Measurements from ENCODE around the gene IRF2BP2. TPM values are rescaled to one million over a fixed set of nuclear protein-coding genes. Genes with fewer than 3 reads are reported as not detected.

IRF2BP2 gene
- total RNA-seq, 2 experiments from 2014 or later = 116 to 118 TPM

GRCh38 chr1:234627009-234627950 is 17.3 kb upstream of the IRF2BP2 start:
- Mint-ChIP-seq H3K36me3 (no peaks in the 10 kb centered on the region), H3K4me3 (no peak overlapping the region), H3K4me1 (peaks cover 2% of the 10 kb centered on the region), H3K9me3 (peaks cover 1% of the 10 kb centered on the region), H3K27ac (no peak overlapping the region), H3K27me3 (peaks cover 6% of the 10 kb centered on the region)
- POLR2A ChIA-PET = interaction anchor here (0.5 kb wide), 1 partner anchor 13 kb away, joined by 3 read pairs; no protein-coding TSS in a partner anchor
- DNase-seq (no peak), ATAC-seq (ENCODE audit: low read depth) (no peak)

GRCh38 chr1:234626391-234626790 is 16.4 kb upstream of the IRF2BP2 start:
- H3K27ac Mint-ChIP-seq = no peak overlapping the region

GRCh38 chr1:234624724-234625117 is 14.7 kb upstream of the IRF2BP2 start:
- ATAC-seq (ENCODE audit: low read depth) (no peak), DNase-seq (no peak)
- Mint-ChIP-seq H3K4me3 (no peak overlapping the region), H3K9me3 (peaks cover 1% of the 10 kb centered on the region), H3K36me3 (no peaks in the 10 kb centered on the region), H3K27ac (no peak overlapping the region), H3K4me1 (peaks cover 4% of the 10 kb centered on the region), H3K27me3 (peaks cover 6% of the 10 kb centered on the region)
- POLR2A ChIA-PET = no interaction called here

More at GRCh38 chr1:234626391-234626790, 16.4 kb upstream of the IRF2BP2 start:
- ATAC-seq (ENCODE audit: low read depth) (no peak), DNase-seq (no peak)
- no peak overlapping the region for H3K4me3 Mint-ChIP-seq
- peaks cover 2% of the 10 kb centered on the region for H3K4me1 Mint-ChIP-seq
- peaks cover 1% of the 10 kb centered on the region for H3K9me3 Mint-ChIP-seq
- POLR2A ChIA-PET = no interaction called here
- no peaks in the 10 kb centered on the region for H3K36me3 Mint-ChIP-seq
- H3K27me3 Mint-ChIP-seq = peaks cover 6% of the 10 kb centered on the region

- Mint-ChIP-seq H3K27ac (no peak overlapping the region), H3K4me1 (peaks cover 6% of the 10 kb centered on the region), H3K9me3 (no peaks in the 10 kb centered on the region), H3K36me3 (no peaks in the 10 kb centered on the region), H3K4me3 (no peak overlapping the region), H3K27me3 (peaks cover 4% of the 10 kb centered on the region)
- POLR2A ChIA-PET = interaction anchor here (1.3 to 2.0 kb wide), 2 partner anchors 9 to 10 kb away, joined by 5 read pairs; no protein-coding TSS in a partner anchor
- DNase-seq (no peak), ATAC-seq (ENCODE audit: low read depth) (no peak)
Measured at GRCh38 chr1:234621657-234622335, 11.8 kb upstream of the IRF2BP2 start.

- Mint-ChIP-seq H3K36me3 (no peaks in the 10 kb centered on the region), H3K27ac (no peak overlapping the region), H3K4me1 (peaks cover 6% of the 10 kb centered on the region), H3K4me3 (no peak overlapping the region), H3K27me3 (peaks cover 4% of the 10 kb centered on the region), H3K9me3 (no peaks in the 10 kb centered on the region)
- DNase-seq (no peak), ATAC-seq (ENCODE audit: low read depth) (no peak)
- POLR2A ChIA-PET = interaction anchor here (1.3 to 2.0 kb wide), 2 partner anchors 8 to 9 kb away, joined by 5 read pairs; no protein-coding TSS in a partner anchor
Measured at GRCh38 chr1:234621127-234621468, 11.1 kb upstream of the IRF2BP2 start.

GRCh38 chr1:234620272-234621126 is 10.5 kb upstream of the IRF2BP2 start:
- POLR2A ChIA-PET = no interaction called here
- peaks cover 4% of the 10 kb centered on the region for H3K27me3 Mint-ChIP-seq
- no peak for ATAC-seq (ENCODE audit: low read depth)
- no peaks in the 10 kb centered on the region for H3K36me3 Mint-ChIP-seq
- H3K9me3 Mint-ChIP-seq = no peaks in the 10 kb centered on the region
- no peak for DNase-seq
- peaks cover 6% of the 10 kb centered on the region for H3K4me1 Mint-ChIP-seq
- no peak overlapping the region for H3K4me3 Mint-ChIP-seq
- no peak overlapping the region for H3K27ac Mint-ChIP-seq

- POLR2A ChIA-PET = no interaction called here
- H3K9me3 Mint-ChIP-seq = no peaks in the 10 kb centered on the region
- DNase-seq = no peak
- no peaks in the 10 kb centered on the region for H3K36me3 Mint-ChIP-seq
- no peak overlapping the region for H3K4me3 Mint-ChIP-seq
- no peak overlapping the region for H3K27ac Mint-ChIP-seq
- peaks cover 6% of the 10 kb centered on the region for H3K4me1 Mint-ChIP-seq
- ATAC-seq (ENCODE audit: low read depth) = no peak
- H3K27me3 Mint-ChIP-seq = peaks cover 4% of the 10 kb centered on the region
Measured at GRCh38 chr1:234619794-234620247, 9.8 kb upstream of the IRF2BP2 start.

- no peak for ATAC-seq (ENCODE audit: low read depth)
- no peak overlapping the region for H3K27ac Mint-ChIP-seq
- POLR2A ChIA-PET = interaction anchor here (0.5 kb wide), 1 partner anchor 93 kb away, joined by 3 read pairs; no protein-coding TSS in a partner anchor
Measured at GRCh38 chr1:234619071-234619480, 9.1 kb upstream of the IRF2BP2 start.

GRCh38 chr1:234618737-234619049 is 8.7 kb upstream of the IRF2BP2 start:
- ATAC-seq (ENCODE audit: low read depth) = no peak
- POLR2A ChIA-PET = interaction anchor here (0.5 kb wide), 1 partner anchor 93 kb away, joined by 3 read pairs; no protein-coding TSS in a partner anchor
- Mint-ChIP-seq H3K27ac (no peak overlapping the region), H3K27me3 (peaks cover 4% of the 10 kb centered on the region), H3K4me3 (no peak overlapping the region), H3K4me1 (peaks cover 9% of the 10 kb centered on the region), H3K36me3 (no peaks in the 10 kb centered on the region), H3K9me3 (no peaks in the 10 kb centered on the region)
- DNase-seq = no peak

More at GRCh38 chr1:234619071-234619480, 9.1 kb upstream of the IRF2BP2 start:
- no peak overlapping the region for H3K4me3 Mint-ChIP-seq
- peaks cover 4% of the 10 kb centered on the region for H3K27me3 Mint-ChIP-seq
- no peaks in the 10 kb centered on the region for H3K36me3 Mint-ChIP-seq
- H3K9me3 Mint-ChIP-seq = no peaks in the 10 kb centered on the region
- H3K4me1 Mint-ChIP-seq = peaks cover 6% of the 10 kb centered on the region
- no peak for DNase-seq

GRCh38 chr1:234617986-234618736 is 8.2 kb upstream of the IRF2BP2 start:
- no peak for ATAC-seq (ENCODE audit: low read depth)
- no peak overlapping the region for H3K4me3 Mint-ChIP-seq
- no peaks in the 10 kb centered on the region for H3K36me3 Mint-ChIP-seq

GRCh38 chr1:234617131-234617985 is 7.4 kb upstream of the IRF2BP2 start:
- peaks cover 15% of the 10 kb centered on the region for H3K4me1 Mint-ChIP-seq
- POLR2A ChIA-PET = interaction anchor here (1.2 kb wide), 1 partner anchor 139 kb away, joined by 4 read pairs; no protein-coding TSS in a partner anchor

More at GRCh38 chr1:234617986-234618736, 8.2 kb upstream of the IRF2BP2 start:
- peaks cover 11% of the 10 kb centered on the region for H3K4me1 Mint-ChIP-seq
- no peak for DNase-seq
- H3K27me3 Mint-ChIP-seq = peaks cover 4% of the 10 kb centered on the region
- no peaks in the 10 kb centered on the region for H3K9me3 Mint-ChIP-seq
- no peak overlapping the region for H3K27ac Mint-ChIP-seq
- POLR2A ChIA-PET = no interaction called here

More at GRCh38 chr1:234617131-234617985, 7.4 kb upstream of the IRF2BP2 start:
- H3K9me3 Mint-ChIP-seq = no peaks in the 10 kb centered on the region
- DNase-seq (no peak), ATAC-seq (ENCODE audit: low read depth) (no peak)
- no peaks in the 10 kb centered on the region for H3K27me3 Mint-ChIP-seq
- H3K36me3 Mint-ChIP-seq = no peaks in the 10 kb centered on the region
- H3K4me3 Mint-ChIP-seq = no peak overlapping the region
- no peak overlapping the region for H3K27ac Mint-ChIP-seq

Measured in activated naive CD8-positive, alpha-beta T cell treated with anti-CD3 and anti-CD28 coated beads, Interleukin-2, amount 10 ng/mL, durations not matched to agents 7 days and 5 days (primary cell).